Endothelial cell of umbilical vein (primary cell): ENCODE results near the gene MAP3K19. TPM values are rescaled to one million over a fixed set of nuclear protein-coding genes. Genes with fewer than 3 reads are reported as not detected.
A peak's percentile ranks its signal among the peaks of the same experiment; 100 is the strongest.

ENCODE experiments used
- BruUV-seq: library from RNA; stranded (reverse); fragments of 400-500 nt; replicated peaks from 2 replicates; lab custom pipeline; 2021; lab: Mats Ljungman, UMichigan
- CTCF ChIA-PET: fragments of 300-600, 350-600 bp; sonication (Branson Sonifier 250); formaldehyde crosslinking; loops from one replicate; lab custom pipeline; 2021; ENCODE audit warnings: antibody characterized with exemption, inconsistent platforms; lab: Charles Lee
- POLR2A ChIA-PET: fragments of 300-600, 350-600 bp; sonication (Branson Sonifier 250); formaldehyde crosslinking; loops from one replicate; lab custom pipeline; 2021; ENCODE audit warnings: antibody characterized with exemption, inconsistent platforms; lab: Charles Lee
- DNase-seq: peaks from one replicate; pipeline ENCODE4 v3.0.0-alpha.2; 2011; ENCODE audit warnings: low read depth, low spot score
- FAIRE-seq: peaks from 2 replicates; lab custom pipeline; 2011; peaks lifted over from hg19 to GRCh38; lab: Jason Lieb, UNC
- H2AFZ ChIP-seq: 2 replicates; pipeline ENCODE4 v1.6.0; 2012; ENCODE audit warnings: low read depth, low read length, control low read depth, inconsistent platforms
- H3K27ac ChIP-seq: 2 replicates; pipeline ENCODE4 v1.5.1; 2011; ENCODE audit warnings: low read depth, mild to moderate bottlenecking, control low read depth, low read length, moderate library complexity; ENCODE audit not compliant: insufficient read depth
- H3K27me3 ChIP-seq, 2 experiments: 2 replicates each; pipeline versions ENCODE4 v1.6.0 to v1.6.1; 2011; ENCODE audit warnings: low read length in 2 of 2, mixed read lengths in 1 of 2; ENCODE audit not compliant: control insufficient read depth in 2 of 2, insufficient read depth in 2 of 2
- H3K36me3 ChIP-seq, 2 experiments: 2 replicates in 1 of 2; 3 replicates in 1 of 2; pipeline ENCODE4 v1.5.1; 2011; ENCODE audit warnings: low read length in 2 of 2, mild to moderate bottlenecking in 1 of 2, moderate library complexity in 1 of 2; ENCODE audit not compliant: control insufficient read depth in 2 of 2, insufficient read depth in 2 of 2; ENCODE audit errors: extremely low read depth in 1 of 2
- H3K4me1 ChIP-seq: 3 replicates; pipeline ENCODE4 v1.5.1; 2011; ENCODE audit warnings: mild to moderate bottlenecking, low read length; ENCODE audit not compliant: control insufficient read depth, insufficient read depth; ENCODE audit errors: extremely low read depth
- H3K4me2 ChIP-seq: 2 replicates; pipeline ENCODE4 v1.6.1; 2011; ENCODE audit warnings: low read length, control low read depth, mixed read lengths; ENCODE audit not compliant: insufficient read depth
- H3K4me3 ChIP-seq, 3 experiments: fragments of 200-600 bp in 1 of 3; sonication (generic), shearing (Covaris generic) in 1 of 3; replicated peaks in 1 of 3; 2 replicates each; pipeline ENCODE4 v1.5.1; 2011 to 2016; ENCODE audit warnings: control low read depth in 3 of 3, low read length in 3 of 3, mild to moderate bottlenecking in 2 of 3, inconsistent platforms in 1 of 3, low read depth in 1 of 3, moderate library complexity in 1 of 3; ENCODE audit not compliant: insufficient read depth in 1 of 3
- H3K79me2 ChIP-seq: 2 replicates; pipeline ENCODE4 v1.6.0; 2012; ENCODE audit warnings: low read length, inconsistent platforms; ENCODE audit not compliant: control insufficient read depth, insufficient read depth
- H3K9ac ChIP-seq: replicated peaks from 2 replicates; pipeline ENCODE3; 2011; ENCODE audit warnings: low read length, control low read depth; ENCODE audit not compliant: insufficient read depth; ENCODE audit errors: extremely low read depth
- H3K9me1 ChIP-seq: replicated peaks from 3 replicates; pipeline ENCODE4 v1.6.0; 2011; ENCODE audit warnings: mild to moderate bottlenecking, low read length; ENCODE audit not compliant: control insufficient read depth, insufficient read depth; ENCODE audit errors: extremely low read depth
- H3K9me3 ChIP-seq: replicated peaks from 2 replicates; pipeline ENCODE4 v1.5.1; 2012; ENCODE audit warnings: low read length, inconsistent platforms; ENCODE audit not compliant: control insufficient read depth, insufficient read depth
- H4K20me1 ChIP-seq: replicated peaks from 2 replicates; pipeline ENCODE3; 2011; ENCODE audit warnings: mild to moderate bottlenecking, low read length; ENCODE audit not compliant: control insufficient read depth, insufficient read depth; ENCODE audit errors: extremely low read depth
- EZH2 ChIP-seq: IDR thresholded peaks from 2 replicates; pipeline ENCODE4 v1.6.1; 2012; ENCODE audit warnings: borderline replicate concordance, low read depth, mild to moderate bottlenecking, moderate library complexity, low read length, inconsistent platforms; ENCODE audit not compliant: severe bottlenecking
- FOS ChIP-seq: IDR thresholded peaks from 2 replicates; pipeline ENCODE4 v1.6.1; 2011; ENCODE audit warnings: mild to moderate bottlenecking, low read length, moderate library complexity, borderline replicate concordance; ENCODE audit not compliant: insufficient read depth
- GATA2 ChIP-seq: IDR thresholded peaks from 2 replicates; pipeline ENCODE4 v1.7.0; 2011; ENCODE audit warnings: low read depth, mild to moderate bottlenecking, moderate library complexity, mixed read lengths, low read length; ENCODE audit not compliant: insufficient read length, insufficient read depth
- JUN ChIP-seq: IDR thresholded peaks from 2 replicates; pipeline ENCODE4 v1.6.1; 2011; ENCODE audit warnings: borderline replicate concordance, low read depth; ENCODE audit not compliant: insufficient read length, insufficient read depth
- MYC ChIP-seq: IDR thresholded peaks from one replicate; pipeline ENCODE4 v1.6.1; 2011; ENCODE audit warnings: mild to moderate bottlenecking, low read depth, low read length
- POLR2A ChIP-seq: IDR thresholded peaks from 2 replicates; pipeline ENCODE4 v1.6.1; 2012; ENCODE audit warnings: low read depth, mild to moderate bottlenecking, control low read depth, low read length
- POLR2AphosphoS5 ChIP-seq: IDR thresholded peaks from 2 replicates; pipeline ENCODE4 v1.6.1; 2012; ENCODE audit warnings: low read depth, mild to moderate bottlenecking, control low read depth, low read length, moderate library complexity; ENCODE audit not compliant: insufficient read depth
- dilution Hi-C: fragments of 300-500 bp; cut with MboI; formaldehyde crosslinking; loops from one replicate; pipeline ENCODE4 v1.15.0; 2019; ENCODE audit warnings: low sequenced_read_pairs; ENCODE audit not compliant: extremely low pct_ligation_motif_present
- intact Hi-C: fragments of 100-400 bp; cut with micrococcal nuclease; formaldehyde crosslinking; loops from one replicate; pipeline ENCODE4 v1.10.0; 2022
- polyA plus RNA-seq, 4 experiments: library from polyadenylated mRNA; depleted of rRNA in 3 of 4; stranded (reverse) in 3 of 4; unstranded in 1 of 4; fragments of >200 nt; gene quantifications; 2 replicates each; pipeline versions ENCODE4 v1.2.1 to v1.2.3, GENCODE V29; 2011 to 2012; ENCODE audit warnings: missing spikeins in 1 of 4
- total RNA-seq: library from RNA; stranded (reverse); gene quantifications from 2 replicates; pipeline ENCODE4 v1.2.3, GENCODE V29; 2021
- TF ChIP-seq, protein P1 (sequence below): IDR thresholded peaks from 2 replicates; pipeline ENCODE4 v1.6.1; 2011; ENCODE audit not compliant: insufficient read depth, insufficient read length
- TF ChIP-seq, protein P2 (sequence below), 2 donors: IDR thresholded peaks; 1 replicate in 1 of 2; 2 replicates in 1 of 2; pipeline ENCODE4 v1.5.1; 2011; ENCODE audit warnings: low read length in 2 of 2, mild to moderate bottlenecking in 2 of 2, moderate library complexity in 2 of 2, control low read depth in 1 of 2, inconsistent platforms in 1 of 2, low read depth in 1 of 2; ENCODE audit not compliant: insufficient read depth in 1 of 2; ENCODE audit errors: extremely low read depth in 1 of 2

MAP3K19 gene
- total and polyA plus RNA-seq, 2 donors (not counting 3 experiments of a cell fraction or from before 2014, with no cell fraction given) = not detected

DNA sequence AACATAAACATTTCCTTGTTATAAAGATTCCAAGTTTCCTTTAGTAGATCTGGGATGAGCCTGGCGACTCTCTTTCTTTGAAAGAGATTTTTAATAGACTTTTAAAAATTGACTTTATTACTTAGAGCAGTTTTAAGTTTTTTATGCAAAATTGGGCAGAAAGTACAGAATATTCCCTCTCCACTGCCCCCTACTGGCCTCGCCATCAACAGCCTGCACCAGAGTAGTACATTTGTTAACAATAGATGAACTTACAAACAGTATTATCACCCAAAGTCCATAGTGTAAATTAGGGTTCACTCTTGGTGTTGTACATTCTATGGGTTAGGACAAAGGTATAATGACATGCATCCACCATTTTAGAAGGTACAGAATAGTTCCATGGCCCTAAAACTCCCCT is 3.9 kb downstream of the MAP3K19 start:
- no peak overlapping the region for H3K4me2 ChIP-seq
- dilution Hi-C loops = no loop called here
- intact Hi-C loops = no loop called here
- ChIA-PET POLR2A (no interaction called here), CTCF (interaction anchor here (1.0 to 1.5 kb wide), 3 partner anchors 17 to 667 kb away, joined by 4 to 5 read pairs (median 5); no protein-coding TSS in a partner anchor)
- H3K9me1 ChIP-seq = no peaks in the 10 kb centered on the region
- no peak overlapping the region for H3K4me3 ChIP-seq
- no TSS peak for BruUV-seq
- no peaks in the 10 kb centered on the region for H3K79me2 ChIP-seq
- no peaks in the 10 kb centered on the region for H3K36me3 ChIP-seq
- FAIRE-seq (no peak), DNase-seq (no peak)
- H3K27me3 ChIP-seq = peaks cover 7 to 17% of the 10 kb centered on the region in 2 experiments
- TF ChIP-seq, protein P1, sequence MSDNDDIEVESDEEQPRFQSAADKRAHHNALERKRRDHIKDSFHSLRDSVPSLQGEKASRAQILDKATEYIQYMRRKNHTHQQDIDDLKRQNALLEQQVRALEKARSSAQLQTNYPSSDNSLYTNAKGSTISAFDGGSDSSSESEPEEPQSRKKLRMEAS = no peak
- TF ChIP-seq FOS = no peak
- TF ChIP-seq, protein P2, sequence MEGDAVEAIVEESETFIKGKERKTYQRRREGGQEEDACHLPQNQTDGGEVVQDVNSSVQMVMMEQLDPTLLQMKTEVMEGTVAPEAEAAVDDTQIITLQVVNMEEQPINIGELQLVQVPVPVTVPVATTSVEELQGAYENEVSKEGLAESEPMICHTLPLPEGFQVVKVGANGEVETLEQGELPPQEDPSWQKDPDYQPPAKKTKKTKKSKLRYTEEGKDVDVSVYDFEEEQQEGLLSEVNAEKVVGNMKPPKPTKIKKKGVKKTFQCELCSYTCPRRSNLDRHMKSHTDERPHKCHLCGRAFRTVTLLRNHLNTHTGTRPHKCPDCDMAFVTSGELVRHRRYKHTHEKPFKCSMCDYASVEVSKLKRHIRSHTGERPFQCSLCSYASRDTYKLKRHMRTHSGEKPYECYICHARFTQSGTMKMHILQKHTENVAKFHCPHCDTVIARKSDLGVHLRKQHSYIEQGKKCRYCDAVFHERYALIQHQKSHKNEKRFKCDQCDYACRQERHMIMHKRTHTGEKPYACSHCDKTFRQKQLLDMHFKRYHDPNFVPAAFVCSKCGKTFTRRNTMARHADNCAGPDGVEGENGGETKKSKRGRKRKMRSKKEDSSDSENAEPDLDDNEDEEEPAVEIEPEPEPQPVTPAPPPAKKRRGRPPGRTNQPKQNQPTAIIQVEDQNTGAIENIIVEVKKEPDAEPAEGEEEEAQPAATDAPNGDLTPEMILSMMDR (IDR thresholded peaks at IDR 0.05; ENCODE audit: extremely low read depth in 1 of 2, insufficient read depth in 1 of 2, low read depth in 1 of 2, low read length in 2 of 2) = peak; percentile 44 to 46
- no peak for TF ChIP-seq POLR2A
- no peak for TF ChIP-seq GATA2
- H3K9me3 ChIP-seq = no peaks in the 10 kb centered on the region
- H2AFZ ChIP-seq = no peak overlapping the region
- no peaks in the 10 kb centered on the region for H3K4me1 ChIP-seq
- H3K27ac ChIP-seq = no peak overlapping the region
- H3K9ac ChIP-seq = no peak overlapping the region
- no peaks in the 10 kb centered on the region for H4K20me1 ChIP-seq

DNA sequence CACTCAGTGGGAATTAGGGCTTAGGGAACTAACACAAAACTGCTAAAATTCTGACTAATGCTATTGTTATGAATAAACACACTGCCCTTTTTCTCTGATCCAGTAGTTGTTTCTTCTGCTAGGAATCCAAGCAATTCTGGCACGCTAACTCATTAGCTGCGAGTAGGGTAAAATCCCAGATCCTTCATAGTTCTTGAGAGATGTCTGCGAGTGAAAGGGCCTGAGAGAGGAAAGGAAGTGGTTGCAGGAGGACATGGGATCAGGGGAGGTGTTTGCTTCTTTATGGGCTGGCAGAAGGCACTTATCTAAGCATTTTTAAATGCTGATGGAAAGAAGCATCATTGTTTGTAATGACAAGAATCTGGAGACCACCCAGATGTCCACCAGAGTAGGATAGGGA is 9.4 kb downstream of the MAP3K19 start:
- dilution Hi-C loops = no loop called here

More for the DNA sequence above, 9.4 kb downstream of the MAP3K19 start:
- H3K4me1 ChIP-seq = no peaks in the 10 kb centered on the region
- H3K9me1 ChIP-seq = no peaks in the 10 kb centered on the region
- TF ChIP-seq, protein P2 (IDR thresholded peaks at IDR 0.05; ENCODE audit: extremely low read depth in 1 of 2, insufficient read depth in 1 of 2, low read depth in 1 of 2, low read length in 2 of 2) = no peak
- TF ChIP-seq POLR2AphosphoS5 (no peak), GATA2 (no peak), POLR2A (no peak), MYC (no peak), FOS (no peak), EZH2 (no peak), JUN (no peak)
- TF ChIP-seq, protein P1 = no peak
- no peak overlapping the region for H3K9ac ChIP-seq
- peaks cover 0 to 12% of the 10 kb centered on the region in 2 experiments for H3K27me3 ChIP-seq
- no peaks in the 10 kb centered on the region for H3K36me3 ChIP-seq
- H3K79me2 ChIP-seq = no peaks in the 10 kb centered on the region
- FAIRE-seq (no peak), DNase-seq (no peak)
- H4K20me1 ChIP-seq = no peaks in the 10 kb centered on the region
- CTCF ChIA-PET = interaction anchor here (0.9 to 1.2 kb wide), 2 partner anchors 10 to 33 kb away, joined by 3 read pairs; partner anchors contain the start of gene MAP3K19
- POLR2A ChIA-PET = no interaction called here
- intact Hi-C loops = no loop called here
- H3K4me3 ChIP-seq = no peak overlapping the region
- BruUV-seq = no TSS peak
- no peak overlapping the region for H2AFZ ChIP-seq
- H3K9me3 ChIP-seq = no peaks in the 10 kb centered on the region
- H3K4me2 ChIP-seq = no peak overlapping the region
- H3K27ac ChIP-seq = no peak overlapping the region
